OCI-LY7 (cell line): ENCODE measurements around the gene ARPC5. TPM values are rescaled to one million over a fixed set of nuclear protein-coding genes. Genes with fewer than 3 reads are reported as not detected.

Experiments
- BruUV-seq: library from RNA; stranded (reverse); fragments of 400-500 nt; replicated peaks from 2 replicates; lab custom pipeline; 2021; lab: Mats Ljungman, UMichigan
- CTCF ChIA-PET: fragments of 300-600 bp; sonication (Branson Sonifier 250); formaldehyde crosslinking; loops from one replicate; lab custom pipeline; 2022; ENCODE audit warnings: antibody characterized with exemption; ENCODE audit not compliant: unreplicated experiment; lab: Charles Lee
- POLR2A ChIA-PET: fragments of 300-600 bp; sonication (Branson Sonifier 250); formaldehyde crosslinking; loops from one replicate; lab custom pipeline; 2022; ENCODE audit warnings: antibody characterized with exemption; lab: Charles Lee
- DNase-seq: peaks from one replicate; pipeline ENCODE4 v3.0.0-alpha.2; 2015; ENCODE audit warnings: low spot score
- H2AFZ ChIP-seq: fragments of 200-600 bp; sonication (generic), shearing (Covaris generic); 2 replicates; pipeline ENCODE4 v1.6.1; 2014; ENCODE audit warnings: mild to moderate bottlenecking, antibody characterized with exemption, low read length, moderate library complexity
- H3K27ac ChIP-seq: fragments of 200-600 bp; sonication (generic); 2 replicates; pipeline ENCODE4 v1.5.1; 2014; ENCODE audit warnings: mixed run types, low read depth, mild to moderate bottlenecking, moderate library complexity, low read length, inconsistent platforms; ENCODE audit not compliant: poor library complexity, severe bottlenecking
- H3K36me3 ChIP-seq: fragments of 200-600 bp; sonication (generic); 2 replicates; pipeline ENCODE4 v1.6.1; 2014; ENCODE audit warnings: mild to moderate bottlenecking, antibody characterized with exemption, low read length, moderate library complexity, mixed read lengths; ENCODE audit not compliant: insufficient read depth
- H3K4me1 ChIP-seq: fragments of 200-600 bp; sonication (generic); 2 replicates; pipeline ENCODE4 v1.5.1; 2014; ENCODE audit warnings: mild to moderate bottlenecking, low read length; ENCODE audit not compliant: insufficient read depth, poor library complexity, severe bottlenecking
- H3K4me2 ChIP-seq: fragments of 200-600 bp; sonication (generic); 2 replicates; pipeline ENCODE4 v1.6.1; 2014; ENCODE audit warnings: mild to moderate bottlenecking, low read length
- H3K4me3 ChIP-seq: fragments of 200-600 bp; sonication (generic); 2 replicates; pipeline ENCODE4 v1.5.1; 2014; ENCODE audit warnings: mild to moderate bottlenecking, low read depth, low read length; ENCODE audit not compliant: poor library complexity, severe bottlenecking
- H3K79me2 ChIP-seq: fragments of 200-600 bp; sonication (generic); 2 replicates; pipeline ENCODE4 v1.6.1; 2016; ENCODE audit warnings: low read depth, mild to moderate bottlenecking, low read length, moderate library complexity, mixed read lengths; ENCODE audit not compliant: insufficient read depth
- H3K9me2 ChIP-seq: fragments of 200-600 bp; sonication (generic); 2 replicates; pipeline ENCODE4 v1.6.1; 2016; ENCODE audit warnings: mild to moderate bottlenecking, low read length, mixed read lengths; ENCODE audit not compliant: insufficient read depth
- H3K9me3 ChIP-seq: fragments of 200-600 bp; sonication (generic); 2 replicates; pipeline ENCODE4 v1.6.1; 2014; ENCODE audit warnings: mild to moderate bottlenecking, mixed run types, low read length, mixed read lengths
- H4K20me1 ChIP-seq: fragments of 200-600 bp; sonication (generic); 2 replicates; pipeline ENCODE4 v1.6.1; 2014; ENCODE audit warnings: mild to moderate bottlenecking, antibody characterized with exemption, low read length, moderate library complexity, mixed read lengths; ENCODE audit not compliant: insufficient read depth
- EZH2phosphoT487 ChIP-seq: fragments of 200-600 bp; sonication (generic); IDR thresholded peaks from 2 replicates; pipeline ENCODE4 v1.6.1; 2018; ENCODE audit warnings: low read depth, borderline replicate concordance, mild to moderate bottlenecking, mixed run types, antibody characterized with exemption, low read length, moderate library complexity, mixed read lengths
- intact Hi-C: fragments of 100-400 bp; cut with micrococcal nuclease; formaldehyde crosslinking; loops from one replicate; pipeline ENCODE4 v1.10.0; 2022; ENCODE audit not compliant: unreplicated experiment
- total RNA-seq, 2 experiments: library from RNA; depleted of rRNA in 1 of 2; stranded (reverse); fragments of >200 nt in 1 of 2; shearing (Covaris generic) in 1 of 2; gene quantifications; 2 replicates each; pipeline ENCODE4 v1.2.3, GENCODE V29; 2014 to 2022
- TF ChIP-seq, protein P1 (sequence below): fragments of 200-600 bp; sonication (generic); conservative IDR thresholded peaks from 2 replicates; pipeline ENCODE4 v1.5.1; 2014; ENCODE audit warnings: mild to moderate bottlenecking, antibody characterized with exemption, low read length, moderate library complexity, mixed read lengths

ARPC5 gene
- total RNA-seq, 2 experiments from 2014 or later, result 116 to 132 TPM

GRCh38 chr1:183607322-183607980 lies 28.1 kb downstream of the ARPC5 start:
- Histone ChIP-seq H3K36me3 (no peaks in the 10 kb centered on the region), H3K27ac (no peak overlapping the region), H3K4me1 (peaks cover 30% of the 10 kb centered on the region), H3K9me3 (no peaks in the 10 kb centered on the region), H3K9me2 (no peaks in the 10 kb centered on the region), H3K79me2 (no peaks in the 10 kb centered on the region), H4K20me1 (no peaks in the 10 kb centered on the region), H3K4me3 (no peak overlapping the region), H2AFZ (peak overlapping the region; percentile 14; the same call in 1 of the 2 replicates), H3K4me2 (no peak overlapping the region)
- CTCF ChIA-PET, result no interaction called here
- POLR2A ChIA-PET, result interaction anchor here (1.0 kb wide), 2 partner anchors 9 to 17 kb away, joined by 3 to 4 read pairs; partner anchors contain the start of gene NCF2
- TF ChIP-seq, protein P1, sequence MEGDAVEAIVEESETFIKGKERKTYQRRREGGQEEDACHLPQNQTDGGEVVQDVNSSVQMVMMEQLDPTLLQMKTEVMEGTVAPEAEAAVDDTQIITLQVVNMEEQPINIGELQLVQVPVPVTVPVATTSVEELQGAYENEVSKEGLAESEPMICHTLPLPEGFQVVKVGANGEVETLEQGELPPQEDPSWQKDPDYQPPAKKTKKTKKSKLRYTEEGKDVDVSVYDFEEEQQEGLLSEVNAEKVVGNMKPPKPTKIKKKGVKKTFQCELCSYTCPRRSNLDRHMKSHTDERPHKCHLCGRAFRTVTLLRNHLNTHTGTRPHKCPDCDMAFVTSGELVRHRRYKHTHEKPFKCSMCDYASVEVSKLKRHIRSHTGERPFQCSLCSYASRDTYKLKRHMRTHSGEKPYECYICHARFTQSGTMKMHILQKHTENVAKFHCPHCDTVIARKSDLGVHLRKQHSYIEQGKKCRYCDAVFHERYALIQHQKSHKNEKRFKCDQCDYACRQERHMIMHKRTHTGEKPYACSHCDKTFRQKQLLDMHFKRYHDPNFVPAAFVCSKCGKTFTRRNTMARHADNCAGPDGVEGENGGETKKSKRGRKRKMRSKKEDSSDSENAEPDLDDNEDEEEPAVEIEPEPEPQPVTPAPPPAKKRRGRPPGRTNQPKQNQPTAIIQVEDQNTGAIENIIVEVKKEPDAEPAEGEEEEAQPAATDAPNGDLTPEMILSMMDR, result no peak
- TF ChIP-seq EZH2phosphoT487, result no peak
- no peak for DNase-seq
- no TSS peak for BruUV-seq
- intact Hi-C loops, result no loop called here

GRCh38 chr1:183605904-183606303 lies 29.7 kb downstream of the ARPC5 start:
- no peak overlapping the region for H3K4me3 ChIP-seq
- H3K36me3 ChIP-seq, result no peaks in the 10 kb centered on the region
- no peaks in the 10 kb centered on the region for H3K79me2 ChIP-seq
- H3K4me2 ChIP-seq, result no peak overlapping the region
- ChIA-PET POLR2A (no interaction called here), CTCF (no interaction called here)
- no peaks in the 10 kb centered on the region for H4K20me1 ChIP-seq
- H3K9me3 ChIP-seq, result no peaks in the 10 kb centered on the region
- no TSS peak for BruUV-seq
- no peak for DNase-seq
- intact Hi-C loops, result no loop called here
- no peak for TF ChIP-seq EZH2phosphoT487
- no peak overlapping the region for H2AFZ ChIP-seq
- no peaks in the 10 kb centered on the region for H3K9me2 ChIP-seq
- H3K27ac ChIP-seq, result no peak overlapping the region
- H3K4me1 ChIP-seq, result peaks cover 30% of the 10 kb centered on the region

- no peak for DNase-seq
- Histone ChIP-seq H3K9me3 (no peaks in the 10 kb centered on the region), H2AFZ (no peak overlapping the region), H3K4me1 (peaks cover 30% of the 10 kb centered on the region), H3K79me2 (no peaks in the 10 kb centered on the region), H3K4me2 (no peak overlapping the region), H4K20me1 (no peaks in the 10 kb centered on the region), H3K27ac (no peak overlapping the region), H3K9me2 (no peaks in the 10 kb centered on the region), H3K4me3 (no peak overlapping the region), H3K36me3 (no peaks in the 10 kb centered on the region)
- no TSS peak for BruUV-seq
- POLR2A ChIA-PET, result interaction anchor here (0.5 to 1.9 kb wide), 2 partner anchors 13 to 24 kb away, joined by 5 read pairs; no protein-coding TSS in a partner anchor
- intact Hi-C loops, result no loop called here
- no peak for TF ChIP-seq EZH2phosphoT487
- TF ChIP-seq, protein P1, result no peak
- CTCF ChIA-PET, result no interaction called here
Measured at GRCh38 chr1:183604815-183605214, 30.8 kb downstream of the ARPC5 start.
